T47D (cell line): Measurements from ENCODE around the gene OASL.

Experiments
- DNase-seq, 2 experiments: peaks; one replicate each; pipeline versions ENCODE4 v3.0.0 to v3.0.0-alpha.2; 2011 to 2012; ENCODE audit warnings: low read depth in 1 of 2, low spot score in 1 of 2
- JUND ChIP-seq: IDR thresholded peaks from 2 replicates; pipeline ENCODE4 v1.6.1; 2012; ENCODE audit warnings: low read depth
- in situ Hi-C: cut with HindIII; loops from 2 replicates; pipeline ENCODE4 v1.10.0; 2016; ENCODE audit warnings: low sequenced_read_pairs, low pct_unique_long_range_greater_than_20kb

OASL gene

GRCh38 chr12:121001841-121002483 is 37.1 kb downstream of the OASL start:
- no peak for TF ChIP-seq JUND
- DNase-seq = no peak
- in situ Hi-C loops = no loop called here

- DNase-seq = no peak
- in situ Hi-C loops = no loop called here
These were observed 38.0 kb downstream of the OASL start for GRCh38 chr12:121001060-121001459.

GRCh38 chr12:121000530-121000929 is 38.5 kb downstream of the OASL start:
- TF ChIP-seq JUND = no peak
- in situ Hi-C loops = no loop called here
- DNase-seq = no peak

More at GRCh38 chr12:121001060-121001459, 38.0 kb downstream of the OASL start:
- TF ChIP-seq JUND = no peak

- no peak for TF ChIP-seq JUND
- in situ Hi-C loops = no loop called here
- no peak for DNase-seq
These were observed 39.6 kb downstream of the OASL start for GRCh38 chr12:120999191-121000120.

GRCh38 chr12:120998435-120998834 is 40.6 kb downstream of the OASL start:
- in situ Hi-C loops = no loop called here
- no peak for TF ChIP-seq JUND
- no peak for DNase-seq

- in situ Hi-C loops = no loop called here
- no peak for TF ChIP-seq JUND
- no peak for DNase-seq
These were observed 41.6 kb downstream of the OASL start for GRCh38 chr12:120997448-120997847.

GRCh38 chr12:120996133-120996746 is 42.8 kb downstream of the OASL start:
- in situ Hi-C loops = no loop called here
- no peak for DNase-seq
- no peak for TF ChIP-seq JUND

- TF ChIP-seq JUND = no peak
These were observed 44.3 kb downstream of the OASL start for GRCh38 chr12:120994589-120995337.

GRCh38 chr12:120994059-120994458 is 45.0 kb downstream of the OASL start:
- in situ Hi-C loops = no loop called here
- no peak for DNase-seq
- no peak for TF ChIP-seq JUND

More at GRCh38 chr12:120994589-120995337, 44.3 kb downstream of the OASL start:
- peak in 1 of 2 experiments; percentile 65 for DNase-seq
- in situ Hi-C loops = no loop called here

GRCh38 chr12:120993496-120993895 is 45.5 kb downstream of the OASL start:
- in situ Hi-C loops = no loop called here
- TF ChIP-seq JUND = no peak
- no peak for DNase-seq

- in situ Hi-C loops = no loop called here
- no peak for TF ChIP-seq JUND
These were observed 46.1 kb downstream of the OASL start for GRCh38 chr12:120992989-120993388.

GRCh38 chr12:120991965-120992364 is 47.1 kb downstream of the OASL start:
- no peak for DNase-seq
- TF ChIP-seq JUND = no peak
- in situ Hi-C loops = no loop called here

More at GRCh38 chr12:120992989-120993388, 46.1 kb downstream of the OASL start:
- no peak for DNase-seq
